HUDEP-2 (cell line): ENCODE results near the gene BHLHE23.

Experiments used
- DNase-seq, 76 experiments: peaks; one replicate each; lab custom pipeline; 2025; ENCODE audit not compliant: unreplicated experiment in 76 of 76; lab: John Stamatoyannopoulos, UW

BHLHE23 gene

GRCh38 chr20:62993856-62994494 lies 12.8 kb downstream of the BHLHE23 start:
- no peak for DNase-seq

GRCh38 chr20:62991863-62992262 lies 14.9 kb downstream of the BHLHE23 start:
- DNase-seq, result no peak

DNA sequence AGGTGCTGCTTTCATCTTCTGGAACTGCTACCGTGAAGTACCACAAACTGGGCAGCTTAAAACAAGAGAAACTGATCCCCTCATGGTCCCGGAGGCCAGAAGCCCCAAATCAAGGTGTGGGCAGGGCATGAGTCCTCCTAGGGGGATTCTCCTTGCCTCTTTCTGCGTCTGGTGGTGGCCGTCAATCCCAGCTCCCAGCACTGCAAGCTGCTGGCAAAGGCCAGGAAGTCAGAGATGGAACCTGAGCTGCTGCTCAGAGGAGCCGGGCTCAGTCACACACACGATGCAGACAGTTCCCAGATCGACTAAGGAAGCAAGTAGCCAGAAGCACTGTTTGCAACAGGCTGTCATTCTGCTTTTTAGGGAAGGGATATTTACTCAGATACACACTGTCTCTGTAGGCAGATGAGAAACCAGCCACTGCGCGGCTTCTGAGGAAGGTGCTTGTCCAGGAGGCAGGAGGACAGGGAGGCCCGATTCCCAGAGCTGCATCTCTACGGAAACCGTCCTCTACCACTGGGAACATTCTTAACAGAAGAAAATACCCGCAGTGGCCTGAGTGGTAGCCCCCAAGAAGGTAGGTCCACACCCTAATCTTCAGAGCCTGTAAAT lies 15.5 kb downstream of the BHLHE23 start:
- DNase-seq, result no peak

GRCh38 chr20:62990306-62990825 lies 16.4 kb downstream of the BHLHE23 start:
- DNase-seq, result no peak

- DNase-seq, result no peak
These were observed 17.6 kb downstream of the BHLHE23 start for GRCh38 chr20:62989201-62989601.

GRCh38 chr20:62987114-62987513 lies 19.6 kb downstream of the BHLHE23 start:
- no peak for DNase-seq

DNA sequence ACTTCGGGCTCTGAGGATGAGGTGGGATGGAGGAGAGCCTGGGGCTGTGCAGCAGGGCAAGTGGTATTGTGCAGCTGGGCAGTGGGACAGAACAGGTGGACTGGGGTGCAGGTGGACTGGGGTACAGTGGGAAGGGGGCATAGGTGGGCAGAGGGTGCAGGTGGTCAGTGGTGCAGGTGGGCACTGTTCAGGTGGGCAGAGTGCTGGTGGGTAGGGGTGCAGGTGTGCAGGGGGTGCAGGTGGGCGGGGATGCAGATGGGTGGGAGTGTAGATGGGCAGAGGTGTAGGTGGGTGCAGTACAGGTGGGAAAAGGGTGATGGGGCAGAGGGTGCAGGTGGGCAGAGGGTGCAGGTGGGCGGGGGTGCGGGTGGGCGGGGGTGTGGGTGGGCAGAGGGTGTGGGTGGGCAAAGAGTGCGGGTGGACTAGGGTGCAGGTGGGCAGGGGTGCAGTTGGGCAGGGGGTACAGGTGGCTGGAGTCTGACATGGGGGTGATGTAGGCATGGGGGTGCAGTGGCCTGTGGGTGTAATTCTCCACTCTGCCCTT lies 20.4 kb downstream of the BHLHE23 start:
- no peak for DNase-seq

- no peak for DNase-seq
These were observed 21.4 kb downstream of the BHLHE23 start for GRCh38 chr20:62985444-62985778.

- no peak for DNase-seq
These were observed 21.9 kb downstream of the BHLHE23 start for GRCh38 chr20:62984666-62985443.

DNA sequence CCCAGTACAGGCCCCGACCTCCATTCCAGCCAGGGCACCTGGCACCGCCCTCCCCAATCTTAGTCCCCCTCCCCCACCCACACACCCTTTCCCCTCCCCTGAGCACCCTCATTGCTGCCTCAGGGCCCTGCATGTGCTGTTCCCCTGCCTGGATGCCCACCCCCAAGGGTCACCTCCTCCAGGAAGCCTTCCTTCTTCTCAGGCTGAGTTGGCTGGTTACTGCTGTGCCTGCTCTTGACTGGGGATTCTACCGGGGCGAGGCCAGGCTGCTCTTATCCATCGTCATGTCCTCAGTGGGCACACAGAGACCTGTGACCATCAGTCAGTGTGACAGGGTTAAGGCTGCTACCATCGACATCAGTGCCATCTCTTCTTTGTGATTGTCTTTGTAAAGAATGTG lies 23.6 kb downstream of the BHLHE23 start:
- no peak for DNase-seq

- DNase-seq, result no peak
These were observed 24.4 kb downstream of the BHLHE23 start for GRCh38 chr20:62982124-62983075.

DNA sequence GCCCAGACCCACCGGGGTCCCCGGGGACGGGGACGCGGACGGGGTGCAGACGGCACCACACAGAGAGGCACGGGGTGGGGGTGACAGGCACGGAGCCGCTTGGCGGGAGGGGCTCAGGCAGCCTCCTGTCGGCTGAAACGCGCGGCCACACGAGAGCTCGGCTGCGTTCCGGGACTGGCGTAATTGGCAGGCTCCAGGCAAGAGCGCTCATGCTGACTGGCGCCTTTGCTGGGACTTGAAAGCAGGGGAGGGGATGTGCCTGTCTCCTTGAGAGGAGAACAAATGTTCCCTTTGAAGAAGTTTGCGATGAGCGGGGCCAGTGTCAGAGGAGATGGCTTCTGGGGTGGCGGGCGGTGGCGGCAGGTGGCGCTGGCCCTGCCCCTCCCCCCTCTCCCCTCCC lies 25.8 kb downstream of the BHLHE23 start:
- DNase-seq, result no peak

DNA sequence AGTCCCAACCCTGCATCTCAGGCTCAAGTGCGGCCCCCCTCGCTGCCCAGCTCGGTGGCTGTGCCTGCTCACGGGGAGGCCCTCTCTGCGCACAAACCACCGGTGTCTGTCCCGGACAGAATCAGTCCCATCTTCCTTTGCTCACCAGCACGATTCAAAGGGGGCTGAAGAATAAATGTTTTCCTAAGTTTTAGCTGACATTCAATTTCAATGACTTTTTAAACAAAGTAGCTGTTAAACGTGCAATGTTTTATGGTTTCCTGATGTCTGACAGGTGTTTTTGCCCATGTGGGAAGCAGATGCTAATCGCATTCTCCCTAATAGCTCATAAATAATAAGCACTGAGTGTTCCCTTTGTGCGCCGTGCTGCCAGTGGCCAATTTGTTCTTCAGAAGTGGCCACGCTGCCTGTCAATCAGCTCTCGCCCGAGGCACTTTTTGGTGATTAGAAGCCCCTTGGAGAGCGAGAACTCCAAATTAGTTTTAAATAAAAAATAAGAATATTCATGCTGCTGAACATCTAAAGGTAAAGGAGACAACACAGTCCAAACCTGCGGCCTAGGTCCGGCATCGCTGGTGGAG lies 26.3 kb downstream of the BHLHE23 start:
- DNase-seq, result no peak

GRCh38 chr20:62979876-62980373 lies 26.8 kb downstream of the BHLHE23 start:
- no peak for DNase-seq

DNA sequence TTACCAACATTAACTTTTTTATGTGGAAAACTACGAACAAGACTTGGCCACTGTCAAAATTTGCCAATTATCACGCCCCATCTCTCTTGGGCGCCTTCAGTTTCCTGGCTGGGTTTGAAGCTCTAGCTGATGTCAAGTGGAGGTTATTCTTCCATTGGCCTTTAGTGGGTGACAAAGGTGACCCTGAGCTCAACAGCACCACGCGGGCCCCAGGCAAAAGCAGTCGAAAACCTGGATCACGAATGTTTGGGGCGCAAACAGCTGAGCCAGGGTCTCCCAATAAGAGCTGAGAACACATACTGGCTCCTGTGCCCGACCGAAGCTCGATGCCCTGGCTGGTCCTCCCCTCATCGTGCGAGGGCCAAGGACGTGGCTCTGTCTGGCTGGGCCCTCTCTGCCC lies 27.5 kb downstream of the BHLHE23 start:
- DNase-seq, result no peak

GRCh38 chr20:62978561-62978943 lies 28.2 kb downstream of the BHLHE23 start:
- no peak for DNase-seq

- DNase-seq, result peak in 59 of 76 experiments; percentile 7 to 78 (median 44)
These were observed 28.9 kb downstream of the BHLHE23 start for GRCh38 chr20:62977613-62978560.

DNA sequence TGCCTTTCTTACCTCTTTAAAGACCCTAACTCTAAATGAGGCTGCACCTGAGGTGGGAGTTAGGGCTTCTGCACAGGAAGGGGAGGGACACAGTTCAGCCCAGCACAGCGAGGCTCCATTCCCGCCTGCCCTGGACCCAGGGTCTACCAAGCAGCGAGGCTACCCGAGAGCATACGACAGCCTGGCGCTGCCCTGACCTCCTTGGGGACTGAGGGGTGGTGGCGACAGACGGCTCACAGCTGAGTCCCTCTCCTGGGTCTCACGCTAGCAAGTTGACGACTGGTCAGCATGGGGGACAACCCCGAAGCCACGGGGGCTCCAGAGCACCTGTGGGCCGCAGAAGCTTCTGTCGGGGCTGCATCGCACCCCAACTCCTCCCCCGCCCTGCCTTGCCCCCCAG lies 29.9 kb downstream of the BHLHE23 start:
- no peak for DNase-seq
